T47D (cell line): ENCODE results near the gene LGI1.

Experiments used
- DNase-seq, 2 experiments: peaks; one replicate each; pipeline versions ENCODE4 v3.0.0 to v3.0.0-alpha.2; 2011 to 2012; ENCODE audit warnings: low read depth in 1 of 2, low spot score in 1 of 2
- JUND ChIP-seq: IDR thresholded peaks from 2 replicates; pipeline ENCODE4 v1.6.1; 2012; ENCODE audit warnings: low read depth
- in situ Hi-C: cut with HindIII; loops from 2 replicates; pipeline ENCODE4 v1.10.0; 2016; ENCODE audit warnings: low sequenced_read_pairs, low pct_unique_long_range_greater_than_20kb

Gene LGI1

DNA sequence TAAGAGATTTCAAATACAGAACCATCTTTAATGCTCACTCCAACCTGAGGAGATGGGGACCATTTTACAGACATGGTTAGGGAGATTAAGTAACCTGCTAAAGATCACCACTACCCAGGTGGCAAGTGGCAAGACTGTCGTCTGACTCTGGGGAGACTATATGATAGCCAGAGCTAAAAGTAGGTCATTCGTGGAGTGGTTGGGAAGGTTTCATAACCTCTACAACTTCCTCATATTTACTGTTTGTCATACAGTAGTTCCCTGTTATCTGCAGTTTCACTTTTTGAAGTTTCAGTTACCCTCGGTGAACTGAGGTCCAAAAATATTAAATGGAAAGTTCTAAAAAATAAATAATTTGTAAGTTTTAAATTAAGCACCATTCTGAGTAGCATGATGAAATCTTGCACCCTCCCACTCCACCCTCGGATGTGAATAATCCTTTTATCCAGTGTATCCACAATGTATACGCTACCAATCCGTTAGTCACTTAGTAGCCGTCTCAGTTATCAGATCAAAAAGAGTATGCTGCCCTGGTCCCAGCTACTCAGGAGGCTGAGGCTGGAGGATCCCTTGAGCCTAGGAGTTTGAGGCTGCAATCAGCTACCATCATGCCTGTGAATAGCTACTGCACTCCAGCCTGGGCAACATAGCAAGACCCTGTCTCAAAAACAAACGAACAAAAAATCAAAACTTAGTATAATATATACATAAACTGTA, 14.9 kb upstream of the LGI1 start:
- in situ Hi-C loops, result no loop called here
- TF ChIP-seq JUND, result no peak
- DNase-seq, result no peak

DNA sequence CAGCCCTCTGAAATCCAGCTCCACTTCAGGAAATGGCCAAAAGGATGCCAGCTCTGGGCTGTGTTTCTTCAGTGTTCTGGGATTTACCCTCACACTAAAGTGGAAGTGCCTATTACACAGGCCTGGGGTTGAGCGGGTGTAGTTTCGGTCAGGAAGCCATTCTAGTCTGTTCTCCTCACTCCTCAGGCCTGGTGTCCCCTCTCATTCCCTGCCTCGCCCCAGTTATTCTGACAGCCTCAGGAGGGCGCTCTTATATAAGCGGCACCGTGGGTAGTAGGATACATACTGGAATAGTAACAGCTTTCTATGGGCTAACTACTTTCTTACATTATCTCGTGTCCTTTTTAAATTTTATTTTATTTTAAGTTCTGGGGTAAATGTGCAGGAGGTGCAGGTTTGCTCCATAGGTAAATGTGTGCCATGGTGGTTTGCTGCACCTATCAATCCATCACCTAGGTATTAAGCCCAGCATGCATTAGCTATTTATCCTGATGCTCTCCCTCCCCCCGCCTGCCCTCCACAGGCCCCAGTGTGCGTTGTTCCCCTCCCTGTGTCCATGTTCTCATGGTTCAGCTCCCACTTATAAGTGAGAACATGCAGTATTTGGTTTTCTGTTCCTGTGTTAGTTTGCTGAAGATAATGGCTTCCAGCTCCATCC, 12.2 kb upstream of the LGI1 start:
- DNase-seq, result peak in 1 of 2 experiments; percentile 81
- in situ Hi-C loops, result no loop called here
- TF ChIP-seq JUND, result no peak

DNA sequence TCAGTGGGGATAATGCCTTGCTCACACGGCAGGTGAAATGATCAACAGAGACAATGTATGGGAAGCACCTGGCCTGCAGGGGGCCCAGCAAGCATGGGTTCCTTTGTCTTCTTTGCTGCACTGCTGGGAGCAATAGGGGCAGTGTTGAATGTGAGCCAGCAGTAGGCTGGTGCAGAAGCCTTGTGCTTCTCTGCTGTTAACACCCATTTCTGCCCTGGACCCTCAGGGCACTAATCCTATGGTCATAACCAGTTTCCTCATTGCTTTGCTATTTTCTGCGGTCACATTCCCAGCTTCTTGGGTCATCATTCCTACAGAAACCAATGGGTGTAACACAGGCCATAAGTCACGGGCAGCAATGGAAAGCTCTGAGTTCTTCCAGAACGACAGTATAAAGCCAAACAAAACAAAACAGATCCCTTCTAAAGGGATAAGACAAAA, 10.9 kb upstream of the LGI1 start:
- in situ Hi-C loops, result no loop called here
- DNase-seq, result peak; percentile 71 to 99
- TF ChIP-seq JUND, result peak; percentile 96

DNA sequence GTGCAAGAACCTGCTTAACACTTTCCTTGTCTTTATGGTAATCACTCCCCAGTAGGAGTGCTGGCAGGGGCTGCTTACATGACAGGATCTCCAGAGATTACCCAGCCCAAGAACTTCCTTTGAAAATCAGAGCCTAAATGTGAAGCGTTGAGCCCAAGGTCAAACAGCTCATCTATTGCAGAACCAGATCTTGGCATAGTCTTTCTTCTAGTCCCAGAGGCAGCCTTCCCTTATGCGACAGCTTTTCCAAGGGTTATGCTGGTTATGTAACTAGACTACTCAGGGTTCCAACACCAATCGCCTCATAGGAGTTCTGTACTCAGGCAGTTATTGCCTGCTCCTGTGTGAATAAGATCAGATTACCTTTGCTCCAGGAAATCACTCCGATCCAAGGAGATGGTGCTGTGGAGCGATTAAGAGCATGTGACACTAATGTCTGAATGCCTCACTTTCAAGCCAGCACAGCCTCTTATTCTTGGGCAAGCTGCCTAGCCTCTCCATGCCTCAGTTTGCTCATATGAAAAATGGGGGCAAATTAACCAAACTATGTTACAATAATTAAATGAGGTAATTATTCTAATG, 8.4 kb upstream of the LGI1 start:
- DNase-seq, result peak in 1 of 2 experiments; percentile 74
- TF ChIP-seq JUND, result peak; percentile 12; the same call in 1 of the 2 replicates
- in situ Hi-C loops, result no loop called here

DNA sequence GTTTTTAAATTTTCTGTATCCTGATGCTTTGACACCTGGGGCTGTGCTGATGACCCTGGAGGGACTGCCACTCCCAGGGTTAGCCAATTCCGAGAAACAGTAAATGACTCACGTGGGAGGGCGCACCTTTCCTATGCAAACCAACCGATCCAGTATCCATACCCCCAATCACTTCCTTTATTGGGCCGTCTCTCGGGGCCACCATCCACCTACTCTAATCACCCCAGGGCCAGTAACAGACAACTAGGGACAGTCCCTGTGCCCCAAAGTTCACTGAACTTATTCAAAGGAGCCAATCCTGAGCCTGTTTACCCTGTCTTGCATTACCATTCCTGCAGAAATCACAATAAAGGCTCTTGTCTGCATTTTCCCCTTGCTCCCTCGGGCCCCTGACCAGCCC, 6.6 kb upstream of the LGI1 start:
- in situ Hi-C loops, result no loop called here
- no peak for DNase-seq
- TF ChIP-seq JUND, result no peak

DNA sequence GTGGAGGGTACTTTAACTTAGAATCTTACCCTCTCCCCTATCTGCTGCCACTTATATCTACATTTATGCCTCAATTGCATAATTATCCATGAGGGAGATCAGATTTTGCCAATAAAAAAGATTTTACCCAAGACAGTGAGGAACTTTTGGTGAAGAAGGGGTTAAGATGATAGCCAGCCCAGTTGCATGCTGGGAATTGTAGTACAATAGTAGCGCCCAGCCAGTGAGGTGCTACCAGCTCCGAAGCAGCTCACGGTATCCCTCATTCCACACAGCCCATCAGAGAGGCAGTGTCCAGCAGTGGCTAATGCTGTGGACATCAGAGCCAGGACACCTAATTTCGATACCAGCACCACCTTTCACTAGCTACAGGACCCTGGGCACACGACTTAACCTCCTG, 5.9 kb upstream of the LGI1 start:
- no peak for TF ChIP-seq JUND
- DNase-seq, result peak; percentile 36 to 74
- in situ Hi-C loops, result no loop called here

DNA sequence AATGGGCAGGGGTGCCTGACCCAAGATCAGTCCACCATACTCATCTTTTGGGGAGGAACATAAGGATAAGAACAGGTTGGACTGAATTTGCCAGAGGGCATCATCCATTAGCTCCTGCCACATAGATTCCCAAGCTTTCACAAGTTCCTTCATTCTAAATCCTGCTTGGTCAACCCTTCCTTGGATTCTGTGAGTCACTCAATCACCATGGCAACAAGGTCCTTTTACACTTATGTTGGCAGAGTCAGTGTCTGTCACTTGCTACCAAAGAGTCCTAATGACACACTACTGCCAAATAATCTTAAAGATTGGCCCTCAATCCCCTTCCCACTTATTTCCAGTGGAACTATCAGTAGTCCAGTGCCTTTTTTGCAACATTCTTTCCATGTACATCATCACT, 5.0 kb upstream of the LGI1 start:
- TF ChIP-seq JUND, result no peak
- in situ Hi-C loops, result no loop called here
- no peak for DNase-seq

DNA sequence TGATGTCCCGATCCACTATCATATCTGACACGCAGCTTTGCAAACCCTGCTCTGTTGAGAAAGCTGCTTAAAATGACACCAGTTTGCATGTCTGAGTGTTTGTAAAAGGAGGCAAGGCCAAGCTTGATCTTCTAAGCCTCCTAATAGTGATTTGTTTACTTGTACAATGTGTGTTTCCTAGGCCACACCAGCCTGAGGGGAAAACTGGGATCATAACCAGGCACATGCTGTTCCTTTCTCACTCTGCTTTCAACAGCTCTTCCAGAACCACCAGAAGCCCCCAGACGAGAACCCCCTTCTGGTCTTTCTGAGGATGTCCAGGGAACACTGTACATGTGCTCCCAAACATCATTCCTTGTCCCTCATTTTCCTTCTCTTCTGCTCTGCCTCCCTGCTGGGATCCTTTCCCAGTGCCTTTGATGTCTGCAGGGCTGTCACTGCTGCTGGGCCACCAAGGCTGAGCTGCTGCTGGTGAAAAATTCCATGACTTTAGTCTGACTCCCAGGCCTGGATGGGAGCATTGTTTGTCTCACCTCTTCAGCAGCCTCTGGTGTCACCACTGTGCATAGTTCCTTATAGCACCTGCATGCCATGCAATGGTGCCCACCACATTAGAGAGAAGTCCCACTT, 4.0 kb upstream of the LGI1 start:
- no peak for TF ChIP-seq JUND
- no peak for DNase-seq
- in situ Hi-C loops, result no loop called here

DNA sequence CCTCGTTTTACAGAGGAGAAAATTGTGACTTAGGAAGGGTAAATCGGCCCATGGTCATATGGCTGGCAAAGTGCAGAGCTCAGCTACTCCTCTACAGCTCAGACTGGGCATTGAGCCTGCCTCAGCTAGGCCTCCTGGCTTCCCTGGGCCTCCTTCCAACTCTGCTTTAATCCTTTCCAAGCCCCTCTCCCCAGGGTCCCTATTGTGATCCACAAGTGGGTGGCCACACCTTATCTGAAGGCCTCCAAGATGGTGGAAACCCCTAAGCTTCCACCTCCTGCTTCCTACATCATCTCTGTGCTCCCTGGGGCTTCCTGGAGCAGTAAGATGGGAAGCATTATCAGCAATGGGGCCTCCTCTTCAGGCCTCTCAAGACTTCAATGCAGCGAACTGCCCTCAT, 3.0 kb upstream of the LGI1 start:
- DNase-seq, result no peak
- in situ Hi-C loops, result no loop called here
- no peak for TF ChIP-seq JUND

DNA sequence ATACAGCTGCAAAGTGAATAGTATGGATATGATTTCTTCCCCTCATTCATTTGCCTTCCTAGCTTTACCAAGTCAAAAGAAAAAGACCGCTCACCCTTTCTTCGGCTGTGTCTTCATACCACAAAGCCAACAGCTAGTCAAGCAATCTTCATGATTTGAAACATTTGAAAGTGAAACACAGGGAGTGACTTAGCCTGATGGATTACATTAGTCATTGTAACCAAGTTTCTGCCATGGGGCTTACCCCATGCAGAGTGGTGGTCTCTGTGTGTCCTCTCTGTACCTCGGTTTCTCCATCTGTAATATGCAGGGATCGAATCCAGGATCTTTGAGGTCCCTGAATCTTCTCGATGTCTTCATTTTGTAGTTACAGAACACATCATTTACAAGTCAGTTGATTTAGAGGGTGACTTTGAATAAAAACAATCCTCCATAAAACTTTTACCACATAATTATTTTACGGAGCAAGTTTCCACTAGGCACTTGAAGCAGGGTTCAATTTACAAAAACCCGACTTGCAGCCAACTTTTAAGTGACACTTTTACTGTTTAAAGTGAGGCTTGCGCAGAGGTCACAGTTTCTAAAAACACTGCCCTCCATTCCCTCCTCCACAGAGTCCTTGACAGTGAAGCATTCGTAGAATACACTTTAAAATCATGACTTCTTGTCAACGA, 2.2 kb upstream of the LGI1 start:
- in situ Hi-C loops, result no loop called here
- DNase-seq, result no peak
- no peak for TF ChIP-seq JUND

DNA sequence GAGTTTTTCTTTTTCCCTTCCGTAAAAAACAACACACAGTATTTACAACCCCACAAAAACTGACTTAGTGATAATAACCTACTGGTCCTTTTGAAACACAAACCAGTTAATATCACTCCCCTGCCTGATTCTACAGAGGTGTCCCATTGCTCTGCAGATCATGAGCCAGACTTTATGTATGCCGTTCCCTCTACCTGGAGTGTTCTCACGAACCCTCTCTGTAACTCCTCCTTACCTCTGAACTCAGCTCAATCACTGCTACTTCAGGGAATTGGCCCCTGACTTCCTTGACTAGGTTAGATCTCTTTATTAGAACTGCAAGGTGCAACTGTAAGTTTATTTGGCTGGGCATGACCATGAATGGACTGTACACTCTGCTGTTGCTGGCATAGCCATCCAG, 1.6 kb upstream of the LGI1 start:
- no peak for TF ChIP-seq JUND
- no peak for DNase-seq
- in situ Hi-C loops, result no loop called here

DNA sequence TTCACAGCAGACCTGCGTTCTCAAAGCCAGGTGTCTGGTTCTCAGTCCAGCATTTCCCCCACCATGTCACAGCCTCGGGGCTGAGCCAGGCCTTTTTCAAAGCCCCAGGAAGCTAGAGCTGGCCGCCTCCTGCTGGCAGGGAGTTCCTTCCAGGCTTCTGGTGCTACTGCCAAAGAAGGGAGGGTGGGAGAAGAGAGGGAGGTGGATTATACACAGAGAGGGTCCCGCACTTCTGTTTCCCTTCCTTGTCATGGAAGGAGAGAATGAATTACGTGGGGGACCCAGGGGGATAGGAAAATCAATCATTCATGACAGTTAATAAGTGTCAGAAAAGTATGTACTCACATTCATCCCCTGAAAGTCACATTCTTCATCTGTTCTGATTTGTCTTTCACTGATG, 600 bp upstream of the LGI1 start:
- TF ChIP-seq JUND, result no peak
- no peak for DNase-seq
- in situ Hi-C loops, result no loop called here

DNA sequence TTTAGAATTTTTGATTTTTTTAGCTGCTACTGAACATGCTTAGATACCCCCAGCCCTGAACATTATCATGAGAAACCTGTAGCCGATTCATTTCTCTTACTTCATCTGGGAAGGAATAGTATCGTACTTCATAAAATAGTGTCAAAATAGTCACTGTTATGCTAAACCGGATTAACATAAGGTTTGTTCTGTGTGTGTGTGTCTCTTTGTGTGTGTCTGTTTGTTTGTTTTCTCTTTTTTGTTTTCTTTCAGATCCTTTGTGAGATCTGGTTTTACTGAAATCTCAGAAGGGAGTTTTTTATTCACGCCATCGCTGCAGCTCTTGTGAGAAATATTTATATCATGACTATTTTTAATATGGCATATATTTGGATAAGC, 761 bp downstream of the LGI1 start:
- TF ChIP-seq JUND, result no peak
- in situ Hi-C loops, result no loop called here

More for the DNA sequence above, 761 bp downstream of the LGI1 start:
- DNase-seq, result no peak
